ENCODE measurements around the gene NCSTN.
A peak's percentile ranks its signal among the peaks of the same experiment; 100 is the strongest.
"Not testable (repeated sequence)": the region's sequence is repeated elsewhere in the genome, so short reads cannot be mapped to it uniquely, and the experiment has no call there.

Gene NCSTN

GRCh38 chr1:160384812-160385211 is 41.6 kb downstream of the NCSTN start:
- not testable (repeated sequence) for H3K36me3 ChIP-seq (ENCODE audit: control insufficient read depth in 1 of 2, insufficient read depth in 2 of 2, low read length in 2 of 2); H3K27ac ChIP-seq (ENCODE audit: low read depth, low read length); H3K27me3 ChIP-seq (ENCODE audit: control insufficient read depth in 1 of 2, insufficient read depth in 2 of 2, low read length in 2 of 2); H3K4me3 ChIP-seq (ENCODE audit: low read depth in 1 of 2, low read length in 2 of 2); H3K9me3 ChIP-seq (ENCODE audit: control insufficient read depth in 1 of 2, low read length in 2 of 2); H3K9ac ChIP-seq (ENCODE audit: low read depth in 1 of 2, low read length in 2 of 2); H3K4me1 ChIP-seq (ENCODE audit: control insufficient read depth in 1 of 2, insufficient read depth in 2 of 2, low read length in 2 of 2)

DNA sequence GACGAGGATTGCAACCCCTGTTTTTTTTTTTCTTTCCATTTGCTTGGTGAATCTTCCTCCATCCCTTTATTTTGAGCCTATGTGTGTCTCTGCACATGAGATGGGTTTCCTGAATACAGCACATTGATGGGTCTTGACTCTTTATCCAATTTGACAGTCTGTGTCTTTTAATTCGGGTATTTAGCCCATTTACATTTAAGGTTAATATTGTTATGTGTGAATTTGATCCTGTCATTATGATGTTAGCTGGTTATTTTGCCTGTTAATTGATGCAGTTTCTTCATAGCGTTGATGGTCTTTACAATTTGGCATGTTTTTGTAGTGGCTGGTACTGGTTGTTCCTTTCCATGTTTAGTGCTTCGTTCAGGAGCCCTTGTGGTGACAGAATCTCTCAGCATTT is 45.2 kb downstream of the NCSTN start:
- H3K9ac ChIP-seq (ENCODE audit: low read depth in 1 of 2, low read length in 2 of 2) = not testable (repeated sequence)

DNA sequence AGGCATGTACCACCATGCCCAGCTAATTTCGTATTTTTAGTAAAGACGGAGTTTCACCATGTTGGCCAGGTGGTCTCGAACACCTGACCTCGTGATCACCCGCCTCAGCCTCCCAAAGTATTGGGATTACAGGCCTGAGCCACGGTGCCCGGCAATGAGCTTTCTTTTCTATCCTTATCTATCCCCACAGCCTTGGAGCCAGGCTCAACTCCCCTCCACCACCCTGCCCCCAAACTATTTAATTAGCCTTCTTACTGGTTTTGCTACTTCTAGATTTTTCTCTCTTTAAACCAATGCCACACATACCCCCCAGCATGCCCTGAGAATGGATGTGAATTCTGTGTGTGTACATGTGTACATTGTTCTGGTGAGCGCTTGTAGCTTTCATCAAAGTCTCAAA is 51.5 kb downstream of the NCSTN start:
- no peaks in the 10 kb centered on the region for H3K9me3 ChIP-seq (ENCODE audit: control insufficient read depth in 1 of 2, low read length in 2 of 2)
- H3K4me3 ChIP-seq (ENCODE audit: low read depth in 1 of 2, low read length in 2 of 2) = no peak overlapping the region

More for the DNA sequence above, 45.2 kb downstream of the NCSTN start:
- H3K4me1 ChIP-seq (ENCODE audit: control insufficient read depth in 1 of 2, insufficient read depth in 2 of 2, low read length in 2 of 2); H3K4me3 ChIP-seq (ENCODE audit: low read depth in 1 of 2, low read length in 2 of 2); H3K36me3 ChIP-seq (ENCODE audit: control insufficient read depth in 1 of 2, insufficient read depth in 2 of 2, low read length in 2 of 2); H3K27ac ChIP-seq (ENCODE audit: low read depth, low read length); H3K9me3 ChIP-seq (ENCODE audit: control insufficient read depth in 1 of 2, low read length in 2 of 2); H3K27me3 ChIP-seq (ENCODE audit: control insufficient read depth in 1 of 2, insufficient read depth in 2 of 2, low read length in 2 of 2): not testable (repeated sequence)

GRCh38 chr1:160397651-160398050 is 54.5 kb downstream of the NCSTN start:
- Histone ChIP-seq H3K4me1 (ENCODE audit: control insufficient read depth in 1 of 2, insufficient read depth in 2 of 2, low read length in 2 of 2) (peaks cover 29 to 33% of the 10 kb centered on the region in 2 donors), H3K9ac (ENCODE audit: low read depth in 1 of 2, low read length in 2 of 2) (no peak overlapping the region), H3K27me3 (ENCODE audit: control insufficient read depth in 1 of 2, insufficient read depth in 2 of 2, low read length in 2 of 2) (no peaks in the 10 kb centered on the region), H3K27ac (ENCODE audit: low read depth, low read length) (no peak overlapping the region), H3K4me3 (ENCODE audit: low read depth in 1 of 2, low read length in 2 of 2) (no peak overlapping the region), H3K36me3 (ENCODE audit: control insufficient read depth in 1 of 2, insufficient read depth in 2 of 2, low read length in 2 of 2) (no peaks in the 10 kb centered on the region), H3K9me3 (ENCODE audit: control insufficient read depth in 1 of 2, low read length in 2 of 2) (no peaks in the 10 kb centered on the region)

More for the DNA sequence above, 51.5 kb downstream of the NCSTN start:
- no peak overlapping the region for H3K9ac ChIP-seq (ENCODE audit: low read depth in 1 of 2, low read length in 2 of 2)
- H3K27me3 ChIP-seq (ENCODE audit: control insufficient read depth in 1 of 2, insufficient read depth in 2 of 2, low read length in 2 of 2) = no peaks in the 10 kb centered on the region
- no peaks in the 10 kb centered on the region for H3K36me3 ChIP-seq (ENCODE audit: control insufficient read depth in 1 of 2, insufficient read depth in 2 of 2, low read length in 2 of 2)
- no peak overlapping the region for H3K27ac ChIP-seq (ENCODE audit: low read depth, low read length)
- peaks cover 14 to 30% of the 10 kb centered on the region in 2 donors for H3K4me1 ChIP-seq (ENCODE audit: control insufficient read depth in 1 of 2, insufficient read depth in 2 of 2, low read length in 2 of 2)

DNA sequence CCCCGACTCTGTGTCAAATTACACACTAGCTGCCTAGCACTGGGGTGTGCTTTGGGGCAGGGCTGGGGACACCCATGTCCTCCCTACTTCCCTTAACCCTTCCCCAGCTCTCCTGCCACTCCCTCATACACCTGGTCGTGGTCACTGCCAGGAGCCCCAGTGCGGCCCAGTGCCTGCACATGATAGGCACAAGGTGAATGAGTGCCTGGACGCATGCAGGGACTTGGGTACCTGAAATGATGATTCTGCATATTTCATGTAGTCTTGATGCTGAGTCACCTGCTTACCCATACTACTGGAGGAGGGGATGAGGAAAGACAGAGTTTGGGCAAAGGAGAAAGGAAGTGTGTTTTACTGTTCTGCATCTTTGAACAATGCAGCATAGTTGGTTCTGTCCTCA is 55.6 kb downstream of the NCSTN start:
- H3K27me3 ChIP-seq (ENCODE audit: control insufficient read depth in 1 of 2, insufficient read depth in 2 of 2, low read length in 2 of 2) = no peaks in the 10 kb centered on the region
- H3K4me1 ChIP-seq (ENCODE audit: control insufficient read depth in 1 of 2, insufficient read depth in 2 of 2, low read length in 2 of 2) = peaks cover 29 to 33% of the 10 kb centered on the region in 2 donors
- no peak overlapping the region for H3K27ac ChIP-seq (ENCODE audit: low read depth, low read length)
- H3K36me3 ChIP-seq (ENCODE audit: control insufficient read depth in 1 of 2, insufficient read depth in 2 of 2, low read length in 2 of 2) = no peaks in the 10 kb centered on the region
- H3K9me3 ChIP-seq (ENCODE audit: control insufficient read depth in 1 of 2, low read length in 2 of 2) = no peaks in the 10 kb centered on the region
- H3K9ac ChIP-seq (ENCODE audit: low read depth in 1 of 2, low read length in 2 of 2) = no peak overlapping the region
- H3K4me3 ChIP-seq (ENCODE audit: low read depth in 1 of 2, low read length in 2 of 2) = no peak overlapping the region

GRCh38 chr1:160399544-160400222 is 56.5 kb downstream of the NCSTN start:
- Histone ChIP-seq H3K27ac (ENCODE audit: low read depth, low read length) (no peak overlapping the region), H3K4me1 (ENCODE audit: control insufficient read depth in 1 of 2, insufficient read depth in 2 of 2, low read length in 2 of 2) (peaks cover 29 to 33% of the 10 kb centered on the region in 2 donors), H3K4me3 (ENCODE audit: low read depth in 1 of 2, low read length in 2 of 2) (peak overlapping the region; percentile 62 to 66), H3K36me3 (ENCODE audit: control insufficient read depth in 1 of 2, insufficient read depth in 2 of 2, low read length in 2 of 2) (no peaks in the 10 kb centered on the region), H3K9me3 (ENCODE audit: control insufficient read depth in 1 of 2, low read length in 2 of 2) (no peaks in the 10 kb centered on the region), H3K9ac (ENCODE audit: low read depth in 1 of 2, low read length in 2 of 2) (peak overlapping the region; percentile 61 to 62), H3K27me3 (ENCODE audit: control insufficient read depth in 1 of 2, insufficient read depth in 2 of 2, low read length in 2 of 2) (no peaks in the 10 kb centered on the region)

GRCh38 chr1:160400223-160400645 is 57.1 kb downstream of the NCSTN start, which contains the start of gene VANGL2:
VANGL2 (plus strand) TSS chr1:160400564; CDS start chr1:160415838, 15,274 bp downstream.
- no peaks in the 10 kb centered on the region for H3K27me3 ChIP-seq (ENCODE audit: control insufficient read depth in 1 of 2, insufficient read depth in 2 of 2, low read length in 2 of 2)
- H3K4me1 ChIP-seq (ENCODE audit: control insufficient read depth in 1 of 2, insufficient read depth in 2 of 2, low read length in 2 of 2) = peaks cover 29 to 33% of the 10 kb centered on the region in 2 donors
- no peak within 1 kb of the TSS for H3K27ac ChIP-seq (ENCODE audit: low read depth, low read length)
- H3K4me3 ChIP-seq (ENCODE audit: low read depth in 1 of 2, low read length in 2 of 2) = peak within 1 kb of the TSS; percentile 68 to 77
- peak within 1 kb of the TSS; percentile 61 to 62 for H3K9ac ChIP-seq (ENCODE audit: low read depth in 1 of 2, low read length in 2 of 2)
- H3K9me3 ChIP-seq (ENCODE audit: control insufficient read depth in 1 of 2, low read length in 2 of 2) = no peaks in the 10 kb centered on the region
- H3K36me3 ChIP-seq (ENCODE audit: control insufficient read depth in 1 of 2, insufficient read depth in 2 of 2, low read length in 2 of 2) = no peaks in the 10 kb centered on the region

DNA sequence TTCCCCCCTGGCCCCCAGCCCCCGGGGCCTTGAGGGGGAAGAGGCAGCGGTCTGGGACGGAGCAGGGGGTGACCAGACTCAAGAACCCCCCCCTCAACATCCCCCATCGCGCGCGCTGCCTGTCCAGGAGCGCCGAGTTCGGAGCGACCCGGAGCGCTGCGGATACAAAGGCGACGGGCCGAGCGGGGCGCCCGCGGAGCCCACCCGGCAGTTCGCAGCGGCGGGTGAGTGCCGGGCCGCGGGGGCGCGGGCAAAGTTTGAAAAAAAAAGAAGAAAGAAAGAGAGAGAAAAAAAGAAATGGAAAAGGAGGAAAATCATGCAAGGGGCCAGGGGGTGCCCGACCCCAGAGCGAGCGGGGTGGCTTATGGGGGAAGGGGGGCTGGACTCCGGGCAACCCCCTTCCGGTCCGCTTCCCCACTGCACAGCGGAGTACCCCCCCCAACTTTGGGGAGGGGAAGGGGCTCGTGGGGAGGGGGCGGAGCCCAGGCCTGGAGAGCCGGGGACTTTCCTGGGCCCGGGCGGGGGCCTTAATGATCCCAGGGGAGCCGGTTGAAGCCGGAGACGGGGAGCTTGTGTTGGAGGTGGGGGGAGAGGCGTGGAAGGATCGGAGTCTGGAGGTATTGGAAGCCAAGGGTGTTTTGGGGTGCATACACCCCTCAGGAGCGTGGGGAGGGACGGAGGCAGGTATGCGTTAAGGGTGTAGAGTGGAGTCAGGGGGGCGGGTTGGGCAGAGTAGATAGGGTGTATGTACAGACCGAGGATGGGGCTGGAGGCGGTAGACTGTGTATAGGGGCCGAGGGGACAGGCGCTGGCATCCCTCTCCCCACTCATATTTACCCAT is 57.7 kb downstream of the NCSTN start:
- Histone ChIP-seq H3K4me1 (ENCODE audit: control insufficient read depth in 1 of 2, insufficient read depth in 2 of 2, low read length in 2 of 2) (peaks cover 29 to 35% of the 10 kb centered on the region in 2 donors), H3K4me3 (ENCODE audit: low read depth in 1 of 2, low read length in 2 of 2) (peak overlapping the region; percentile 68 to 77), H3K9ac (ENCODE audit: low read depth in 1 of 2, low read length in 2 of 2) (peak overlapping the region; percentile 49 to 54), H3K36me3 (ENCODE audit: control insufficient read depth in 1 of 2, insufficient read depth in 2 of 2, low read length in 2 of 2) (no peaks in the 10 kb centered on the region), H3K27me3 (ENCODE audit: control insufficient read depth in 1 of 2, insufficient read depth in 2 of 2, low read length in 2 of 2) (no peaks in the 10 kb centered on the region), H3K9me3 (ENCODE audit: control insufficient read depth in 1 of 2, low read length in 2 of 2) (no peaks in the 10 kb centered on the region), H3K27ac (ENCODE audit: low read depth, low read length) (no peak overlapping the region)

- no peaks in the 10 kb centered on the region for H3K27me3 ChIP-seq (ENCODE audit: control insufficient read depth in 1 of 2, insufficient read depth in 2 of 2, low read length in 2 of 2)
- peak overlapping the region; percentile 68 to 77 for H3K4me3 ChIP-seq (ENCODE audit: low read depth in 1 of 2, low read length in 2 of 2)
- peak overlapping the region; percentile 49 to 54 for H3K9ac ChIP-seq (ENCODE audit: low read depth in 1 of 2, low read length in 2 of 2)
- H3K27ac ChIP-seq (ENCODE audit: low read depth, low read length) = no peak overlapping the region
- H3K4me1 ChIP-seq (ENCODE audit: control insufficient read depth in 1 of 2, insufficient read depth in 2 of 2, low read length in 2 of 2) = peaks cover 29 to 35% of the 10 kb centered on the region in 2 donors
- no peaks in the 10 kb centered on the region for H3K9me3 ChIP-seq (ENCODE audit: control insufficient read depth in 1 of 2, low read length in 2 of 2)
- H3K36me3 ChIP-seq (ENCODE audit: control insufficient read depth in 1 of 2, insufficient read depth in 2 of 2, low read length in 2 of 2) = no peaks in the 10 kb centered on the region
These were observed 58.3 kb downstream of the NCSTN start for GRCh38 chr1:160401487-160401805.

- H3K27ac ChIP-seq (ENCODE audit: low read depth, low read length) = no peak overlapping the region
- H3K36me3 ChIP-seq (ENCODE audit: control insufficient read depth in 1 of 2, insufficient read depth in 2 of 2, low read length in 2 of 2) = no peaks in the 10 kb centered on the region
- no peaks in the 10 kb centered on the region for H3K27me3 ChIP-seq (ENCODE audit: control insufficient read depth in 1 of 2, insufficient read depth in 2 of 2, low read length in 2 of 2)
- H3K4me1 ChIP-seq (ENCODE audit: control insufficient read depth in 1 of 2, insufficient read depth in 2 of 2, low read length in 2 of 2) = peaks cover 28 to 29% of the 10 kb centered on the region in 2 donors
- H3K9me3 ChIP-seq (ENCODE audit: control insufficient read depth in 1 of 2, low read length in 2 of 2) = no peaks in the 10 kb centered on the region
- H3K9ac ChIP-seq (ENCODE audit: low read depth in 1 of 2, low read length in 2 of 2) = no peak overlapping the region
- H3K4me3 ChIP-seq (ENCODE audit: low read depth in 1 of 2, low read length in 2 of 2) = peak overlapping the region; percentile 68 to 77
These were observed 59.0 kb downstream of the NCSTN start for GRCh38 chr1:160402001-160402795.
